ENCODE data around the gene HECA. TPM values are rescaled to one million over a fixed set of nuclear protein-coding genes. Genes with fewer than 3 reads are reported as not detected.

Gene HECA
- total and polyA plus RNA-seq, 10 of the 15 experiments (the other 5 are each of a cell fraction or from before 2014, with no cell fraction given) = 0.52 to 7.2 (median 2.7) TPM

- FAIRE-seq = no peak
- RAD21 ChIA-PET (ENCODE audit: unreplicated experiment) = interaction anchor here (1.6 to 1.8 kb wide), 2 partner anchors 229 to 317 kb away, joined by 4 to 6 read pairs; no protein-coding TSS in a partner anchor
- TF ChIP-seq ZNF622 (IDR thresholded peaks at IDR 0.05) = no peak
- TF ChIP-seq ESRRA (IDR thresholded peaks at IDR 0.05; ENCODE audit: low read length) = no peak
- no peak for TF ChIP-seq CREB1 (IDR thresholded peaks at IDR 0.05; ENCODE audit: low read depth)
- TF ChIP-seq RBBP5 (conservative IDR thresholded peaks at IDR 0.05) = no peak
- TF ChIP-seq REST (IDR thresholded peaks at IDR 0.05; ENCODE audit: low read depth, low read length) = no peak
- no peak for TF ChIP-seq CHD2 (IDR thresholded peaks at IDR 0.05; ENCODE audit: borderline replicate concordance, low read depth, low read length)
- TF ChIP-seq NFIC (IDR thresholded peaks at IDR 0.05; ENCODE audit: low read depth, low read length) = no peak
- TF ChIP-seq SUPT20H (IDR thresholded peaks at IDR 0.05; ENCODE audit: borderline replicate concordance, control insufficient read depth, low read depth, low read length) = no peak
- TF ChIP-seq NFYA (IDR thresholded peaks at IDR 0.05; ENCODE audit: borderline replicate concordance, low read depth, low read length) = no peak
- TF ChIP-seq SIN3A (IDR thresholded peaks at IDR 0.05; ENCODE audit: low read depth, low read length) = no peak
- TF ChIP-seq BACH1 (IDR thresholded peaks at IDR 0.05; ENCODE audit: borderline replicate concordance) = 0 out of 2 replicates have a peak, but pooled peaks have one; percentile 65
- no peak; a peak in 1 of 4 replicates for TF ChIP-seq BHLHE40 (IDR thresholded peaks at IDR 0.05; ENCODE audit: borderline replicate concordance in 1 of 2, low read depth in 2 of 2, low read length in 1 of 2)
- TF ChIP-seq ZBED1 (IDR thresholded peaks at IDR 0.05; ENCODE audit: borderline replicate concordance) = no peak
- TF ChIP-seq SPI1 (IDR thresholded peaks at IDR 0.05; ENCODE audit: borderline replicate concordance, insufficient read depth, low read depth, low read length) = peak; percentile 21; the same call in 1 of the 2 replicates
- no peak for TF ChIP-seq TBL1XR1 (IDR thresholded peaks at IDR 0.05; ENCODE audit: low read depth, low read length)
- TF ChIP-seq TCF3 (IDR thresholded peaks at IDR 0.05; ENCODE audit: borderline replicate concordance, insufficient read depth, low read depth, low read length) = no peak
- TF ChIP-seq, protein P1, sequence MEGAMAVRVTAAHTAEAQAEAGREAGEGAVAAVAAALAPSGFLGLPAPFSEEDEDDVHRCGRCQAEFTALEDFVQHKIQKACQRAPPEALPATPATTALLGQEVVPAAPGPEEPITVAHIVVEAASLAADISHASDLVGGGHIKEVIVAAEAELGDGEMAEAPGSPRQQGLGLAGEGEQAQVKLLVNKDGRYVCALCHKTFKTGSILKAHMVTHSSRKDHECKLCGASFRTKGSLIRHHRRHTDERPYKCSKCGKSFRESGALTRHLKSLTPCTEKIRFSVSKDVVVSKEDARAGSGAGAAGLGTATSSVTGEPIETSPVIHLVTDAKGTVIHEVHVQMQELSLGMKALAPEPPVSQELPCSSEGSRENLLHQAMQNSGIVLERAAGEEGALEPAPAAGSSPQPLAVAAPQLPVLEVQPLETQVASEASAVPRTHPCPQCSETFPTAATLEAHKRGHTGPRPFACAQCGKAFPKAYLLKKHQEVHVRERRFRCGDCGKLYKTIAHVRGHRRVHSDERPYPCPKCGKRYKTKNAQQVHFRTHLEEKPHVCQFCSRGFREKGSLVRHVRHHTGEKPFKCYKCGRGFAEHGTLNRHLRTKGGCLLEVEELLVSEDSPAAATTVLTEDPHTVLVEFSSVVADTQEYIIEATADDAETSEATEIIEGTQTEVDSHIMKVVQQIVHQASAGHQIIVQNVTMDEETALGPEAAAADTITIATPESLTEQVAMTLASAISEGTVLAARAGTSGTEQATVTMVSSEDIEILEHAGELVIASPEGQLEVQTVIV (IDR thresholded peaks at IDR 0.05; ENCODE audit: borderline replicate concordance, partially characterized antibody) = no peak
Measured at GRCh38 chr6:139135578-139136545, 982 bp downstream of the HECA start.

More at GRCh38 chr6:139135578-139136545, 982 bp downstream of the HECA start:
- intact Hi-C loops (cut with micrococcal nuclease; ENCODE audit: unreplicated experiment) = no loop called here
- ChIA-PET POLR2A (interaction anchor here (1.7 kb wide), 1 partner anchor 10 kb away, joined by 5 read pairs; no protein-coding TSS in a partner anchor), CTCF (interaction anchor here (0.6 to 1.4 kb wide), 3 partner anchors 9 to 126 kb away, joined by 3 to 7 read pairs (median 4); no protein-coding TSS in a partner anchor), SMC1A (ENCODE audit: uncharacterized antibody, unreplicated experiment) (interaction anchor here (2.1 to 2.5 kb wide), 2 partner anchors 11 to 16 kb away, joined by 8 to 9 read pairs; no protein-coding TSS in a partner anchor)
- DNase-seq (ENCODE audit: low read depth, low spot score) (no peak), ATAC-seq (peak; percentile 63)
- H3K4me3 ChIP-seq = peak overlapping the region; percentile 87
- peak overlapping the region; percentile 62 for H2AFZ ChIP-seq (ENCODE audit: control insufficient read depth, low read depth, low read length)
- H3K9me3 ChIP-seq (replicated peaks; ENCODE audit: control insufficient read depth, insufficient read depth, low read length) = no peaks in the 10 kb centered on the region
- peak overlapping the region; percentile 67 for H3K9ac ChIP-seq (ENCODE audit: control insufficient read depth, insufficient read depth, low read length)
- peak overlapping the region; percentile 35 for H3K27ac ChIP-seq (ENCODE audit: control insufficient read depth, insufficient read depth)
- no peaks in the 10 kb centered on the region for H4K20me1 ChIP-seq (ENCODE audit: control insufficient read depth, insufficient read depth)
- no TSS peak for BruUV-seq (replicated peaks)
- no peaks in the 10 kb centered on the region for H3K79me2 ChIP-seq (ENCODE audit: control insufficient read depth, insufficient read depth, low read length)
- no peaks in the 10 kb centered on the region for H3K36me3 ChIP-seq (ENCODE audit: control insufficient read depth in 2 of 2, insufficient read depth in 2 of 2, low read length in 1 of 2)
- WGBS (ENCODE audit: insufficient coverage, insufficient replicate concordance, low lambda C conversion rate, missing lambda C conversion rate) = 1% methylated on average over 45 of the region's 76 CpGs
- no peaks in the 10 kb centered on the region for H3K27me3 ChIP-seq (replicated peaks in 1 of 2; ENCODE audit: control insufficient read depth in 2 of 2, insufficient read depth in 2 of 2, low read length in 1 of 2)
- H3K4me2 ChIP-seq (ENCODE audit: control insufficient read depth, insufficient read depth) = peak overlapping the region; percentile 72
- H3K4me1 ChIP-seq (ENCODE audit: control insufficient read depth, insufficient read depth, low read length) = peaks cover 6% of the 10 kb centered on the region
- in situ Hi-C loops (cut with MboI) = no loop called here
